Stomach smooth muscle (tissue), 2 donors: ENCODE data around the gene PACRG.

ENCODE experiments used
- H3K27ac ChIP-seq: one replicate; pipeline ENCODE4 v1.7.0; 2013; ENCODE audit warnings: mild to moderate bottlenecking, low read length, inconsistent platforms
- H3K27me3 ChIP-seq, 2 donors: one replicate each; pipeline ENCODE4 v1.7.0; 2013; ENCODE audit warnings: low read length in 2 of 2; ENCODE audit not compliant: insufficient read depth in 2 of 2, control insufficient read depth in 1 of 2
- H3K36me3 ChIP-seq, 2 donors: one replicate each; pipeline ENCODE4 v1.7.0; 2013; ENCODE audit warnings: low read length in 2 of 2; ENCODE audit not compliant: control insufficient read depth in 2 of 2, insufficient read depth in 2 of 2
- H3K4me1 ChIP-seq: one replicate; pipeline ENCODE4 v1.7.0; 2013; ENCODE audit warnings: low read length; ENCODE audit not compliant: control insufficient read depth, insufficient read depth
- H3K4me3 ChIP-seq, 2 donors: one replicate each; pipeline ENCODE4 v1.7.0; 2013; ENCODE audit warnings: low read length in 2 of 2
- H3K9ac ChIP-seq, 2 donors: one replicate each; pipeline ENCODE4 v1.7.0; 2013; ENCODE audit warnings: low read length in 2 of 2, mild to moderate bottlenecking in 1 of 2
- H3K9me3 ChIP-seq, 2 donors: one replicate each; pipeline ENCODE4 v1.7.0; 2013; ENCODE audit warnings: low read length in 2 of 2; ENCODE audit not compliant: control insufficient read depth in 2 of 2
- donor health status: healthy.
- donor health status: Pancreatic carcinoma.

PACRG gene

DNA sequence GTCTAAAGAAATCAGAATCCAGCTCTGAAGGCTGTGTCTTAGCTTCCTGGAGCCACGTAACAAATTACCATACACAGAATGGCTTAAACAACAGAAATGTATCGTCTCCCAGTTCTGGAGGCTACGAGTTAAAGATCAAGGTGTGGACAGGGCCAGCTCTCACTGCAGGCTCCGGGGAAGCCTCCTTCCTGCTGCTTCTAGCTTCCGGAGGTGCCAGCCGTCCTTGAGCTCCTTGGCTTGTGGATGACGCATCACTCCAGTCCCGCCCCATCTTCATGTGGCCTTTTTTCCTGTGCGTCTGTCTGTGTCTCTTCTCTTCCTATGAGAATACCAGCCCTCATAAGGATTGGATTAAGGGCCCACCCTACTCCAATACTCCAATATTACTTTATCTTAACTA, 367.6 kb downstream of the PACRG start:
- H3K9me3 ChIP-seq, result no peaks in the 10 kb centered on the region
- H3K27ac ChIP-seq, result no peak overlapping the region
- no peaks in the 10 kb centered on the region for H3K36me3 ChIP-seq
- no peak overlapping the region for H3K9ac ChIP-seq
- H3K4me3 ChIP-seq, result no peak overlapping the region
- no peaks in the 10 kb centered on the region for H3K4me1 ChIP-seq
- no peaks in the 10 kb centered on the region for H3K27me3 ChIP-seq

DNA sequence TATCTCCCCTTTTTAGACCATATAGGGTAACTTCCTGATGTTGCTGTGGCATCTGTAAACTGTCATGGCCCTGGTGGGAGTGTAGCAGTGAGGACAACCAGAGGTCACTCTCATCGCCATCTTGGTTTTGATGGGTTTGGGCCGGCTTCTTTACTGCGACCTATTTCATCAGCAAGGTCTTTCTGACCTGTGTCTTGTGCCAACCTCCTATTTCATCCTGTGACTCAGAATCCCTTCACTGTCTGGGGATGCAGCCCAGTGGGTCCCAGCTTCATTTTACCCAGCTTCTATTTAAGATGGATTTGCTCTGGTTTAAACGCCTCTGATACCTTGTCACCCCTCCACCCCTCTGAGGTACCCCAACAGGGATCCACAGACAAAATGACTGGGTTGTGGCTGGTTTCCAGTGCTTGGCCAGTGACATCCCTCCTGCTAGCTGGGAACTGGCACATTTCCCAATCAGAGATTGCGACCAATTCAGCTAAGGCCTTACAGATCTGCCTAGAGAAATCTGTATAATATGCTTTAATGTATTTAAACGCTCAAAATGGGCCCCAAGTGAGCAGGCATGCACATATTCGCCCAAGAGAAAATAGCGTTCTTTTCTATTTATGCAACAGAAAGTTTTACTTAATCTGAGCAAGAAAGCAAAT, 371.2 kb downstream of the PACRG start:
- Histone ChIP-seq H3K9me3 (no peaks in the 10 kb centered on the region), H3K27ac (no peak overlapping the region), H3K27me3 (no peaks in the 10 kb centered on the region), H3K4me3 (no peak overlapping the region), H3K4me1 (no peaks in the 10 kb centered on the region), H3K36me3 (no peaks in the 10 kb centered on the region), H3K9ac (no peak overlapping the region)

GRCh38 chr6:163099621-163100171, 371.9 kb downstream of the PACRG start:
- Histone ChIP-seq H3K27me3 (no peaks in the 10 kb centered on the region), H3K4me3 (no peak overlapping the region), H3K9me3 (no peaks in the 10 kb centered on the region), H3K9ac (no peak overlapping the region), H3K27ac (no peak overlapping the region), H3K4me1 (no peaks in the 10 kb centered on the region), H3K36me3 (no peaks in the 10 kb centered on the region)

GRCh38 chr6:163100259-163100658, 372.5 kb downstream of the PACRG start:
- H3K9ac ChIP-seq, result no peak overlapping the region
- no peaks in the 10 kb centered on the region for H3K36me3 ChIP-seq
- no peaks in the 10 kb centered on the region for H3K4me1 ChIP-seq
- H3K27me3 ChIP-seq, result no peaks in the 10 kb centered on the region
- H3K9me3 ChIP-seq, result no peaks in the 10 kb centered on the region
- no peak overlapping the region for H3K27ac ChIP-seq
- H3K4me3 ChIP-seq, result no peak overlapping the region

GRCh38 chr6:163113358-163113962, 385.7 kb downstream of the PACRG start:
- Histone ChIP-seq H3K36me3 (no peaks in the 10 kb centered on the region), H3K4me1 (no peaks in the 10 kb centered on the region), H3K27me3 (no peaks in the 10 kb centered on the region), H3K9me3 (peaks cover 0 to 5% of the 10 kb centered on the region in 2 donors), H3K27ac (no peak overlapping the region), H3K4me3 (no peak overlapping the region), H3K9ac (no peak overlapping the region)

GRCh38 chr6:163118941-163119340, 391.2 kb downstream of the PACRG start:
- Histone ChIP-seq H3K27me3 (no peaks in the 10 kb centered on the region), H3K4me3 (no peak overlapping the region), H3K36me3 (no peaks in the 10 kb centered on the region), H3K4me1 (no peaks in the 10 kb centered on the region), H3K27ac (no peak overlapping the region), H3K9ac (no peak overlapping the region), H3K9me3 (no peaks in the 10 kb centered on the region)

- no peak overlapping the region for H3K4me3 ChIP-seq
- no peak overlapping the region for H3K27ac ChIP-seq
- no peaks in the 10 kb centered on the region for H3K27me3 ChIP-seq
- H3K9ac ChIP-seq, result no peak overlapping the region
- no peaks in the 10 kb centered on the region for H3K4me1 ChIP-seq
- peaks cover 0 to 3% of the 10 kb centered on the region in 2 donors for H3K9me3 ChIP-seq
- H3K36me3 ChIP-seq, result no peaks in the 10 kb centered on the region
Observed at GRCh38 chr6:163120223-163120622, 392.4 kb downstream of the PACRG start.

- H3K9me3 ChIP-seq, result peaks cover 0 to 3% of the 10 kb centered on the region in 2 donors
- no peaks in the 10 kb centered on the region for H3K4me1 ChIP-seq
Observed at GRCh38 chr6:163121270-163121669, 393.5 kb downstream of the PACRG start.

GRCh38 chr6:163122365-163122764, 394.6 kb downstream of the PACRG start:
- Histone ChIP-seq H3K9ac (no peak overlapping the region), H3K27ac (no peak overlapping the region), H3K36me3 (no peaks in the 10 kb centered on the region), H3K4me3 (no peak overlapping the region), H3K4me1 (no peaks in the 10 kb centered on the region), H3K27me3 (no peaks in the 10 kb centered on the region), H3K9me3 (peaks cover 0 to 3% of the 10 kb centered on the region in 2 donors)

More at GRCh38 chr6:163121270-163121669, 393.5 kb downstream of the PACRG start:
- no peak overlapping the region for H3K27ac ChIP-seq
- H3K4me3 ChIP-seq, result no peak overlapping the region
- no peaks in the 10 kb centered on the region for H3K36me3 ChIP-seq
- no peaks in the 10 kb centered on the region for H3K27me3 ChIP-seq
- no peak overlapping the region for H3K9ac ChIP-seq

DNA sequence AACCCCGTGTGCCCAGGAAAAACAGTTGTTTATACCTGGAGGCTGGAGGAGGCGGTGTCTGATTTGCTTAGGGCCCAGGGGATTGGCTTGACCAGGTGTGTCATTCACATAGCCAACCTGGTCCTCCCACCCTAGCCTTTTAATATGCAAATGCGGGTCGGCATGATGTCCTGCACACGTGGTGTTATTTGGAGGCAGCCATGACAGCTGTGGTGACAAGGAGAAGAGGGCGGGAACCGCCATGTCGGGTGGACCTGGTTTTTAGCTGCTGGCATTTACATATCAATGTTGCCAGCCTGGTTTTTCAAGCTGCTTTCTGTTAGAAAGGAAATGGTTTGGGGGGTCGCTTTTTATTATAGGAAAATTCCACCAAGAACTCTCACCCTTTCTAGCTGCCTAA, 395.3 kb downstream of the PACRG start:
- Histone ChIP-seq H3K4me1 (no peaks in the 10 kb centered on the region), H3K4me3 (no peak overlapping the region)

DNA sequence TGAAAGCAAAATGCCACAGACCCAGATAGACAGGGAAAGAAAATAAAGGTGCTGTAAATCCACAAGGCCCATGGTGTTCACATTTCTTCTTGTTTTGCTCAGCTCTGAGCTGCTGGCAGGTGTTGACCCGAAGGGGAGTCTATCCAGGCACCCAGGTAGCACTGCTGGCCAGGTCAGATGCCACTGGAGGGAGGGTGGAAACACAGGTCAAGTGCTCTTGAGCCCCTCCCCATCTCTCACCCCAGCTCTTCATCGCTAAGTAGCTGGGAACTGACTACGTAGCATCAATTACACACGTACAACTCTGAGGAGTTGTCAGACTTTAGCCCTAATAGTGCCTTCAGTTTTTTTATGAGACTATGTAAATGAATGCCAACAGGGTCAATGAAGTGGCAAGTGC, 399.0 kb downstream of the PACRG start:
- H3K4me3 ChIP-seq, result no peak overlapping the region
- no peaks in the 10 kb centered on the region for H3K27me3 ChIP-seq
- H3K9ac ChIP-seq, result no peak overlapping the region
- H3K4me1 ChIP-seq, result no peaks in the 10 kb centered on the region
- peaks cover 0 to 3% of the 10 kb centered on the region in 2 donors for H3K9me3 ChIP-seq
- H3K36me3 ChIP-seq, result no peaks in the 10 kb centered on the region
- H3K27ac ChIP-seq, result no peak overlapping the region

More for the DNA sequence above, 395.3 kb downstream of the PACRG start:
- Histone ChIP-seq H3K27ac (no peak overlapping the region), H3K9ac (no peak overlapping the region), H3K27me3 (no peaks in the 10 kb centered on the region), H3K9me3 (peaks cover 0 to 3% of the 10 kb centered on the region in 2 donors), H3K36me3 (no peaks in the 10 kb centered on the region)
